HFFc6 (cell line): Measurements from ENCODE around the gene MYOM3. TPM values are rescaled to one million over a fixed set of nuclear protein-coding genes. Genes with fewer than 3 reads are reported as not detected.

Experiments
- DNase-seq: peaks from one replicate; pipeline ENCODE4 v3.0.0-alpha.2; 2018
- H3K27ac Mint-ChIP-seq: 2 replicates; pipeline ENCODE4 v1.8.0; 2020; ENCODE audit warnings: mild to moderate bottlenecking, mixed read lengths
- H3K27me3 Mint-ChIP-seq: 2 replicates; pipeline ENCODE4 v1.8.0; 2021; ENCODE audit warnings: mild to moderate bottlenecking, moderate library complexity, mixed read lengths; ENCODE audit not compliant: insufficient read depth
- H3K36me3 Mint-ChIP-seq: 2 replicates; pipeline ENCODE4 v1.8.0; 2021; ENCODE audit warnings: low read depth, mixed read lengths
- H3K4me1 Mint-ChIP-seq: 2 replicates; pipeline ENCODE4 v1.8.0; 2020; ENCODE audit warnings: low read depth, mixed read lengths
- H3K4me3 Mint-ChIP-seq: 2 replicates; pipeline ENCODE4 v1.8.0; 2020; ENCODE audit warnings: mild to moderate bottlenecking, moderate library complexity, mixed read lengths
- H3K9me3 Mint-ChIP-seq: 2 replicates; pipeline ENCODE4 v1.8.0; 2020; ENCODE audit warnings: mild to moderate bottlenecking, mixed read lengths
- CTCF ChIP-seq: fragments of 200-600 bp; sonication (generic); IDR thresholded peaks from 2 replicates; pipeline ENCODE4 v1.5.0; 2021; ENCODE audit warnings: antibody characterized with exemption, mild to moderate bottlenecking
- total RNA-seq, 6 experiments: library from RNA; stranded (reverse); fragmentation: NEBNext Ultra II Directional; extraction: Animal tissue kit (Norgen Biotek cat#: 25700); gene quantifications; 2 replicates in 1 of 6; 3 replicates in 5 of 6; pipeline ENCODE4 v1.2.3, GENCODE V29; 2021

The MYOM3 gene
- total RNA-seq, 6 experiments from 2014 or later: 0.03 to 0.05 (median 0.05) TPM; not detected in 3

- no peaks in the 10 kb centered on the region for H3K9me3 Mint-ChIP-seq
- peaks cover 54% of the 10 kb centered on the region for H3K4me1 Mint-ChIP-seq
- peak; percentile 95 for DNase-seq
- H3K27me3 Mint-ChIP-seq: no peaks in the 10 kb centered on the region; the same call in 1 of the 2 replicates
- H3K36me3 Mint-ChIP-seq: no peaks in the 10 kb centered on the region
- H3K27ac Mint-ChIP-seq: peak overlapping the region; percentile 97
- TF ChIP-seq CTCF: no peak
- H3K4me3 Mint-ChIP-seq: peak overlapping the region; percentile 74
These were observed 89.2 kb downstream of the MYOM3 start for GRCh38 chr1:24022581-24023361.

DNA sequence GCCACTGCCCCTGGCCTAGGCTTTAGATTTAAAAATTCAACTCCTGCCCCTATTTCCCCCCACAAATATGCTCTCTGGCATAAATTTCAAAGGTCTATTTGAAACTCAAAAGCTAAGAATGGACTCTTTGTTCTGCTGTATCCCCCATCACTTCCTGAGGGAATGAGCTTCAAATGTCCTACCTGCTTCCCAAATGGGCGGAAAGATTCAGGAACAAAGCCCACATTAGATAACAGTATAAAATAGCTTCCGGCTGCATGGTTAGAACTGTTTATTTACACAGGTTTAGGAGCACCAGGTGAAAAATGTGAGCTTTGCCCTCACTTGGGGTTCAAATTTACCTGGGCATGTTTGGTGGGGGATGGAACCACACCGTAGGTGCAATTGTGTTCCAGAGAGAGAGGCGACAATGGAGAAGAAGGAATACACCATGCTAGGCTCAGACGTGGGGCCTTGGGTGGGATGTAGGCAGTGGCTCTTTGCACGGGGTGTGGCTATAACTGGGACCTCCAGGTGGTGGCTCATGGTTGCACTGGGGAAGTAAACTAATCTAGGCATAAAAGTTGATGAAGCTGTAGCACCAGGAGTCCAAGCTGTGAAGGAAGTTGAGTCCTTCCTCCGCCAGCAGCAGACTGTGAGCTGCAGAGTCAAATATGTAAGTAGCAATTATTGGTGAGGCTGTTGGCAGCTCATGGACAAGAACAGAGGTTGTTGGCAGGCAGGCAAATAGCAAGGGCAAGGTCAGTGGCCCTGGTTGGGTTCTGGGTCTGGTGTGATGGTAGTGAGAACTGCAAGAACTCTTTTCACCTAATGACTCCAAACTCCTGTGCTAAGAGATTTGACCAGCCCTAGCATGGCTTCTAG is 90.3 kb downstream of the MYOM3 start:
- H3K4me1 Mint-ChIP-seq: peaks cover 60% of the 10 kb centered on the region
- H3K27me3 Mint-ChIP-seq: no peaks in the 10 kb centered on the region; the same call in 1 of the 2 replicates
- no peaks in the 10 kb centered on the region for H3K9me3 Mint-ChIP-seq
- peak; percentile 8 for DNase-seq
- no peaks in the 10 kb centered on the region for H3K36me3 Mint-ChIP-seq
- TF ChIP-seq CTCF: no peak
- H3K4me3 Mint-ChIP-seq: peak overlapping the region; percentile 74; the same call in 1 of the 2 replicates
- H3K27ac Mint-ChIP-seq: peak overlapping the region; percentile 97

GRCh38 chr1:24020470-24020869 is 91.5 kb downstream of the MYOM3 start:
- Mint-ChIP-seq H3K36me3 (no peaks in the 10 kb centered on the region), H3K4me1 (peaks cover 60% of the 10 kb centered on the region), H3K27me3 (no peaks in the 10 kb centered on the region; the same call in 1 of the 2 replicates), H3K27ac (peak overlapping the region; percentile 98), H3K9me3 (no peaks in the 10 kb centered on the region), H3K4me3 (no peak overlapping the region; the same call in 1 of the 2 replicates)
- no peak for TF ChIP-seq CTCF
- no peak for DNase-seq

DNA sequence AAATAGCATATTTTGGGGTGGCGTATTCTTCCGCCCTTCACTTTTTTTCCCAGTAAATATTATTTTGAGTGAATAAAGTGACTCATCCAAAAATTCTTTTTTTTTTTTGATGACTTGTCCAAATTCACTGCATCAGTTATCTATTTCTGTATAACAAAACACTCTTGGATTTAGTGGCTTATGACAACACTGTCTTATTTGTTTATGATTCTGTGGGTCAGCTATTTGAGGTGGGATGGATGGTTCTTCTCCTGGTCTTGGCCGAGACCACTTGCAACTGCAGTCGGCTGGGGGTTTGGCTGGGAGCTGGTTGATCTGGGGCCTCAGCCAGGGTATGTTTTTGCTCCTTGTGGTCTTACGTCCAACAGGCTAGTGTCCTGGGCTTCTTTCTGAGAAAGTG is 91.9 kb downstream of the MYOM3 start:
- peaks cover 60% of the 10 kb centered on the region for H3K4me1 Mint-ChIP-seq
- H3K27me3 Mint-ChIP-seq: no peaks in the 10 kb centered on the region; the same call in 1 of the 2 replicates
- TF ChIP-seq CTCF: no peak
- H3K4me3 Mint-ChIP-seq: peak overlapping the region; percentile 1
- H3K36me3 Mint-ChIP-seq: no peaks in the 10 kb centered on the region
- H3K9me3 Mint-ChIP-seq: no peaks in the 10 kb centered on the region
- peak overlapping the region; percentile 98 for H3K27ac Mint-ChIP-seq
- no peak for DNase-seq

GRCh38 chr1:24018611-24019580 is 93.0 kb downstream of the MYOM3 start:
- Mint-ChIP-seq H3K4me1 (peaks cover 66% of the 10 kb centered on the region), H3K27ac (peak overlapping the region; percentile 98), H3K9me3 (no peaks in the 10 kb centered on the region), H3K36me3 (no peaks in the 10 kb centered on the region), H3K27me3 (no peaks in the 10 kb centered on the region; the same call in 1 of the 2 replicates), H3K4me3 (peak overlapping the region; percentile 77)
- TF ChIP-seq CTCF: no peak
- peak; percentile 98 for DNase-seq
